Parathyroid adenoma (tissue), 2 donors: ENCODE measurements around the gene ARF3.
A peak's percentile ranks its signal among the peaks of the same experiment; 100 is the strongest.

Experiments
- H2AFZ ChIP-seq: fragments of 300-600 bp; sonication (generic); one replicate; pipeline ENCODE4 v1.7.0; 2017; ENCODE audit warnings: antibody characterized with exemption, mild to moderate bottlenecking
- H3K27ac ChIP-seq: fragments of 300-600 bp; sonication (generic); one replicate; pipeline ENCODE4 v1.7.0; 2017
- H3K27me3 ChIP-seq: fragments of 300-600 bp; sonication (generic); one replicate; pipeline ENCODE4 v1.7.0; 2017; ENCODE audit warnings: low read length; ENCODE audit not compliant: control insufficient read depth, insufficient read depth
- H3K36me3 ChIP-seq: fragments of 300-600 bp; sonication (generic); one replicate; pipeline ENCODE4 v1.7.0; 2017; ENCODE audit warnings: low read length; ENCODE audit not compliant: control insufficient read depth, insufficient read depth
- H3K4me1 ChIP-seq: fragments of 300-600 bp; sonication (generic); one replicate; pipeline ENCODE4 v1.7.0; 2017; ENCODE audit warnings: control low read depth
- H3K4me2 ChIP-seq: fragments of 300-600 bp; sonication (generic); one replicate; pipeline ENCODE4 v1.7.0; 2017; ENCODE audit warnings: low read length
- H3K4me3 ChIP-seq: fragments of 300-600 bp; sonication (generic); one replicate; pipeline ENCODE4 v1.7.0; 2017; ENCODE audit warnings: low read depth, low read length
- H3K79me2 ChIP-seq: fragments of 300-600 bp; sonication (generic); one replicate; pipeline ENCODE4 v1.7.0; 2017; ENCODE audit warnings: control low read depth
- H3K9ac ChIP-seq: fragments of 300-600 bp; sonication (generic); one replicate; pipeline ENCODE4 v1.7.0; 2017; ENCODE audit warnings: mild to moderate bottlenecking
- H3K9me3 ChIP-seq: fragments of 300-600 bp; sonication (generic); one replicate; pipeline ENCODE4 v1.7.0; 2017; ENCODE audit warnings: low read length; ENCODE audit not compliant: control insufficient read depth
- CTCF ChIP-seq: fragments of 300-600 bp; sonication (generic); IDR thresholded peaks from one replicate; pipeline ENCODE4 v1.7.0; 2017; ENCODE audit warnings: antibody characterized with exemption, mild to moderate bottlenecking
- donor health status: primary hyperparathyroidism.

The ARF3 gene

GRCh38 chr12:48967991-48968390, 10.7 kb upstream of the ARF3 start:
- H3K27me3 ChIP-seq = no peaks in the 10 kb centered on the region
- H3K4me3 ChIP-seq = no peak overlapping the region
- peaks cover 23% of the 10 kb centered on the region for H3K4me1 ChIP-seq
- no peak overlapping the region for H3K9ac ChIP-seq
- no peak overlapping the region for H3K27ac ChIP-seq
- H3K36me3 ChIP-seq = no peaks in the 10 kb centered on the region
- no peaks in the 10 kb centered on the region for H3K79me2 ChIP-seq
- no peak for TF ChIP-seq CTCF
- no peak overlapping the region for H2AFZ ChIP-seq
- no peaks in the 10 kb centered on the region for H3K9me3 ChIP-seq
- no peak overlapping the region for H3K4me2 ChIP-seq

- Histone ChIP-seq H3K4me2 (no peak overlapping the region), H3K4me3 (no peak overlapping the region), H3K27ac (no peak overlapping the region), H2AFZ (no peak overlapping the region), H3K4me1 (peaks cover 13% of the 10 kb centered on the region), H3K9ac (no peak overlapping the region), H3K9me3 (no peaks in the 10 kb centered on the region), H3K79me2 (no peaks in the 10 kb centered on the region), H3K36me3 (no peaks in the 10 kb centered on the region), H3K27me3 (no peaks in the 10 kb centered on the region)
- TF ChIP-seq CTCF = no peak
Measured at GRCh38 chr12:48966177-48966895, 9.0 kb upstream of the ARF3 start.

GRCh38 chr12:48965298-48965838, 8.1 kb upstream of the ARF3 start:
- Histone ChIP-seq H2AFZ (no peak overlapping the region), H3K27me3 (no peaks in the 10 kb centered on the region)
- peak; percentile 36 for TF ChIP-seq CTCF

GRCh38 chr12:48961801-48962200, 4.5 kb upstream of the ARF3 start:
- H3K27me3 ChIP-seq = no peaks in the 10 kb centered on the region
- H3K4me3 ChIP-seq = no peak overlapping the region
- H2AFZ ChIP-seq = no peak overlapping the region
- H3K27ac ChIP-seq = no peak overlapping the region
- H3K9me3 ChIP-seq = no peaks in the 10 kb centered on the region
- no peaks in the 10 kb centered on the region for H3K4me1 ChIP-seq
- peaks cover 1% of the 10 kb centered on the region for H3K79me2 ChIP-seq
- TF ChIP-seq CTCF = no peak
- no peaks in the 10 kb centered on the region for H3K36me3 ChIP-seq
- H3K4me2 ChIP-seq = no peak overlapping the region
- no peak overlapping the region for H3K9ac ChIP-seq

More at GRCh38 chr12:48965298-48965838, 8.1 kb upstream of the ARF3 start:
- Histone ChIP-seq H3K4me2 (no peak overlapping the region), H3K9ac (no peak overlapping the region), H3K79me2 (no peaks in the 10 kb centered on the region), H3K36me3 (no peaks in the 10 kb centered on the region), H3K27ac (no peak overlapping the region), H3K4me1 (peaks cover 4% of the 10 kb centered on the region), H3K9me3 (no peaks in the 10 kb centered on the region), H3K4me3 (no peak overlapping the region)

GRCh38 chr12:48961331-48961730, 4.0 kb upstream of the ARF3 start:
- H3K9me3 ChIP-seq = no peaks in the 10 kb centered on the region
- no peaks in the 10 kb centered on the region for H3K27me3 ChIP-seq
- TF ChIP-seq CTCF = no peak

More at GRCh38 chr12:48961331-48961730, 4.0 kb upstream of the ARF3 start:
- Histone ChIP-seq H3K4me3 (no peak overlapping the region), H3K27ac (no peak overlapping the region), H3K79me2 (peaks cover 4% of the 10 kb centered on the region), H2AFZ (no peak overlapping the region), H3K4me2 (no peak overlapping the region), H3K9ac (no peak overlapping the region), H3K36me3 (no peaks in the 10 kb centered on the region), H3K4me1 (no peaks in the 10 kb centered on the region)
